Esophagus squamous epithelium (tissue), 4 donors: ENCODE results near the gene MCL1.

Experiments
- POLR2A ChIP-seq, 4 donors: fragments of 450-650 bp; IDR thresholded peaks; one replicate each; pipeline ENCODE4 v1.6.1; 2017; ENCODE audit warnings: antibody characterized with exemption in 4 of 4, mild to moderate bottlenecking in 4 of 4, moderate library complexity in 3 of 4
- TF ChIP-seq, protein P1 (sequence below), 6 experiments: fragments of 450-650 bp in 4 of 6; fragments of 200-600 bp in 2 of 6; sonication (generic) in 2 of 6; IDR thresholded peaks; one replicate each; pipeline ENCODE4 v1.5.1; 2016 to 2019; ENCODE audit warnings: antibody characterized with exemption in 6 of 6, mild to moderate bottlenecking in 4 of 6, moderate library complexity in 4 of 6

DNA sequence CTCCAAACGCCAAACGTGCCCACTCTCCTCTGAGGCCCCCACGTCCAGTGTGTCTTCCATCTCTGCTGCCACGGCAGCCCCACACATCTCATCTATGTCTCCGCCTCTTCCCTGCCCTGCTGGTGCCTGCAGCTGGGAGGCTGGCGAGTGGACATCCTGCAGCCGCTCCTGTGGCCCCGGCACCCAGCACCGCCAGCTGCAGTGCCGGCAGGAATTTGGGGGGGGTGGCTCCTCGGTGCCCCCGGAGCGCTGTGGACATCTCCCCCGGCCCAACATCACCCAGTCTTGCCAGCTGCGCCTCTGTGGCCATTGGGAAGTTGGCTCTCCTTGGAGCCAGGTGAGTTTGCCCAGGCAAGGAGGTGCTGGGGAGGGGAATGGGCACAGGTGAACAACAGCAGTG, 21.6 kb downstream of the MCL1 start:
- TF ChIP-seq, protein P1, sequence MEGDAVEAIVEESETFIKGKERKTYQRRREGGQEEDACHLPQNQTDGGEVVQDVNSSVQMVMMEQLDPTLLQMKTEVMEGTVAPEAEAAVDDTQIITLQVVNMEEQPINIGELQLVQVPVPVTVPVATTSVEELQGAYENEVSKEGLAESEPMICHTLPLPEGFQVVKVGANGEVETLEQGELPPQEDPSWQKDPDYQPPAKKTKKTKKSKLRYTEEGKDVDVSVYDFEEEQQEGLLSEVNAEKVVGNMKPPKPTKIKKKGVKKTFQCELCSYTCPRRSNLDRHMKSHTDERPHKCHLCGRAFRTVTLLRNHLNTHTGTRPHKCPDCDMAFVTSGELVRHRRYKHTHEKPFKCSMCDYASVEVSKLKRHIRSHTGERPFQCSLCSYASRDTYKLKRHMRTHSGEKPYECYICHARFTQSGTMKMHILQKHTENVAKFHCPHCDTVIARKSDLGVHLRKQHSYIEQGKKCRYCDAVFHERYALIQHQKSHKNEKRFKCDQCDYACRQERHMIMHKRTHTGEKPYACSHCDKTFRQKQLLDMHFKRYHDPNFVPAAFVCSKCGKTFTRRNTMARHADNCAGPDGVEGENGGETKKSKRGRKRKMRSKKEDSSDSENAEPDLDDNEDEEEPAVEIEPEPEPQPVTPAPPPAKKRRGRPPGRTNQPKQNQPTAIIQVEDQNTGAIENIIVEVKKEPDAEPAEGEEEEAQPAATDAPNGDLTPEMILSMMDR (IDR thresholded peaks at IDR 0.05) = no peak
- TF ChIP-seq POLR2A (IDR thresholded peaks at IDR 0.05) = no peak
